Peyer's patch (tissue), 4 donors: ENCODE results near the gene HSP90B1. TPM values are rescaled to one million over a fixed set of nuclear protein-coding genes. Genes with fewer than 3 reads are reported as not detected.
A peak's percentile ranks its signal among the peaks of the same experiment; 100 is the strongest.

Source experiments
- DNase-seq, 3 donors: peaks; one replicate each; pipeline ENCODE4 v3.0.0-alpha.2; 2017 to 2019
- H3K27ac ChIP-seq, 4 donors: fragments of 200-600 bp; sonication (generic); one replicate each; pipeline ENCODE4 v1.5.1; 2016 to 2019
- H3K27me3 ChIP-seq, 2 donors: fragments of 200-600 bp; sonication (generic); one replicate each; pipeline ENCODE4 v1.5.1; 2019
- H3K36me3 ChIP-seq, 3 donors: fragments of 200-600 bp; sonication (generic); one replicate each; pipeline ENCODE4 v1.5.1; 2016 to 2019
- H3K4me1 ChIP-seq, 4 donors: fragments of 200-600 bp; sonication (generic); one replicate each; pipeline ENCODE4 v1.5.1; 2016 to 2019
- H3K4me3 ChIP-seq, 4 donors: fragments of 200-600 bp; sonication (generic); 1 replicate in 3 of 4; 2 replicates in 1 of 4; pipeline ENCODE4 v1.5.1; 2016 to 2019; ENCODE audit warnings: mild to moderate bottlenecking in 1 of 4
- H3K9me3 ChIP-seq, 4 donors: fragments of 200-600 bp; sonication (generic); one replicate each; pipeline ENCODE4 v1.5.1; 2016 to 2019; ENCODE audit warnings: mild to moderate bottlenecking in 1 of 4
- POLR2A ChIP-seq, 2 donors: fragments of 450-650 bp; IDR thresholded peaks; one replicate each; pipeline ENCODE4 v1.5.1; 2017; ENCODE audit warnings: antibody characterized with exemption in 2 of 2, mild to moderate bottlenecking in 2 of 2, moderate library complexity in 2 of 2
- total RNA-seq, 4 donors: library from RNA; depleted of rRNA; stranded (reverse); fragments of >200 nt; gene quantifications; one replicate each; pipeline ENCODE4 v1.1.0, GENCODE V29; 2016
- TF ChIP-seq, protein P1 (sequence below), 6 experiments: fragments of 450-650 bp in 4 of 6; fragments of 200-600 bp in 2 of 6; sonication (generic) in 1 of 6; IDR thresholded peaks; one replicate each; pipeline ENCODE4 v1.5.1; 2017 to 2019; ENCODE audit warnings: antibody characterized with exemption in 6 of 6, mild to moderate bottlenecking in 3 of 6, moderate library complexity in 1 of 6

The HSP90B1 gene
- total RNA-seq, 4 donors from 2014 or later: 197 to 655 (median 335) TPM

DNA sequence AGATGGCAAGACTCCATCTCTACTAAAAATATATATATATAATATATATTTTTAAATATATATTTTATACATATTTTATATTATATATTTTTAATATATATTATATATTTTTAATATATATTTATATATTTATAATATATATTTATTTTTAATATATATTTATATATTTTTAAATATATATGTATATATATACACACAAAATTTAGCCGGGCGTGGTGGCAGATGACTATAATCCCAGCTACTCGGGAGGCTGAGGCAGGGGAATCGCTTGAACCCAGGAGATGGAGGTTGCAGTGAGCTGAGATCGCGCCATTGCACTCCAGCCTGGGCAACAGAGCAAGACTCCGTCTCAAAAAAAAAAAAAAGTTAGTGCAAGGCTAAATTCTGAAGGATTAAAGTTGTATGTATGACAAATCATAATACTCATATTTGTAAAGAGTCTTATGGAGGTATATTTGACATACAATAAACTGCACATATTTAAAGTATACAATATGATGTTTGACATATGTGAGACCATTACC is 27.7 kb downstream of the HSP90B1 start:
- no peak for TF ChIP-seq POLR2A (IDR thresholded peaks at IDR 0.05)
- TF ChIP-seq, protein P1, sequence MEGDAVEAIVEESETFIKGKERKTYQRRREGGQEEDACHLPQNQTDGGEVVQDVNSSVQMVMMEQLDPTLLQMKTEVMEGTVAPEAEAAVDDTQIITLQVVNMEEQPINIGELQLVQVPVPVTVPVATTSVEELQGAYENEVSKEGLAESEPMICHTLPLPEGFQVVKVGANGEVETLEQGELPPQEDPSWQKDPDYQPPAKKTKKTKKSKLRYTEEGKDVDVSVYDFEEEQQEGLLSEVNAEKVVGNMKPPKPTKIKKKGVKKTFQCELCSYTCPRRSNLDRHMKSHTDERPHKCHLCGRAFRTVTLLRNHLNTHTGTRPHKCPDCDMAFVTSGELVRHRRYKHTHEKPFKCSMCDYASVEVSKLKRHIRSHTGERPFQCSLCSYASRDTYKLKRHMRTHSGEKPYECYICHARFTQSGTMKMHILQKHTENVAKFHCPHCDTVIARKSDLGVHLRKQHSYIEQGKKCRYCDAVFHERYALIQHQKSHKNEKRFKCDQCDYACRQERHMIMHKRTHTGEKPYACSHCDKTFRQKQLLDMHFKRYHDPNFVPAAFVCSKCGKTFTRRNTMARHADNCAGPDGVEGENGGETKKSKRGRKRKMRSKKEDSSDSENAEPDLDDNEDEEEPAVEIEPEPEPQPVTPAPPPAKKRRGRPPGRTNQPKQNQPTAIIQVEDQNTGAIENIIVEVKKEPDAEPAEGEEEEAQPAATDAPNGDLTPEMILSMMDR (IDR thresholded peaks at IDR 0.05): no peak
- no peak for DNase-seq
- Histone ChIP-seq H3K27me3 (no peaks in the 10 kb centered on the region), H3K4me3 (peak overlapping the region in 3 of 4 donors; percentile 59 to 89 (median 73)), H3K9me3 (no peaks in the 10 kb centered on the region), H3K27ac (peak overlapping the region; percentile 84 to 91 (median 86)), H3K36me3 (peaks cover 0 to 8% (median 0%) of the 10 kb centered on the region in 3 donors), H3K4me1 (peaks cover 0 to 13% (median 3%) of the 10 kb centered on the region in 4 donors)

- Histone ChIP-seq H3K27me3 (no peaks in the 10 kb centered on the region), H3K36me3 (peaks cover 0 to 1% (median 0%) of the 10 kb centered on the region in 3 donors), H3K4me1 (peaks cover 0 to 13% (median 3%) of the 10 kb centered on the region in 4 donors), H3K4me3 (no peak overlapping the region), H3K27ac (no peak overlapping the region), H3K9me3 (no peaks in the 10 kb centered on the region)
- TF ChIP-seq, protein P1 (IDR thresholded peaks at IDR 0.05): no peak
- no peak for TF ChIP-seq POLR2A (IDR thresholded peaks at IDR 0.05)
- no peak for DNase-seq
These were observed 28.4 kb downstream of the HSP90B1 start for GRCh38 chr12:103958621-103959020.

DNA sequence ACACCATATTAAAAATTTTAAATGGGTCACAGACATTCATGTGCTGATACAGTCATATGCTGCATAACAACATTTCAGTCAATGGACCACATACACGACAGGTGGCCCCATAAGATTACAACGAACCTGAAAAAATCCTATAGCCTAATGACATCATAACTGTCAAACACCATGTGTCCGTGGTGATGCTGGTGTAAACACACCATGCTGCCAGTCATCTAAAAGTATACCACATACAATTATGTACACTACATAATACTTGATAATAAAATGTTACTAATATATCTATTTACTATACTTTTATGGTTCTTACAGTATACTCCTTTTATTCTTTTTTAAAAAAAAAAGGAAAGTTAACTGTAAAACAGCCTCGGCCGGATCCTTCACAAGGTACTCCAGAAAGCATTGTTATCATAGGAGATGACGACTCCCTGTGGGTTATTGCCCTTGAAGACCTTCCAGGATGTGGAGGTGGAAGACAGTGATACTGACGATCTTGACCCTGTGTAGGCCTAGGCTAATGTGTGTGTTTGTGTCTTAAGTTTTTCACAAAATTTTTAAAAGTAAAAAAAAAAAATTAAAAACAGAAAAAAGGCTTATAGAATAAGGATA is 30.5 kb downstream of the HSP90B1 start:
- TF ChIP-seq, protein P1 (IDR thresholded peaks at IDR 0.05): no peak
- peaks cover 0 to 17% (median 7%) of the 10 kb centered on the region in 4 donors for H3K4me1 ChIP-seq
- H3K9me3 ChIP-seq: no peaks in the 10 kb centered on the region
- no peak overlapping the region for H3K27ac ChIP-seq
- no peaks in the 10 kb centered on the region for H3K27me3 ChIP-seq
- no peaks in the 10 kb centered on the region for H3K36me3 ChIP-seq
- no peak for DNase-seq
- no peak overlapping the region for H3K4me3 ChIP-seq

GRCh38 chr12:103962493-103962892 is 32.3 kb downstream of the HSP90B1 start:
- no peak overlapping the region for H3K27ac ChIP-seq
- H3K4me3 ChIP-seq: no peak overlapping the region
- no peaks in the 10 kb centered on the region for H3K27me3 ChIP-seq
- DNase-seq: no peak
- no peaks in the 10 kb centered on the region for H3K36me3 ChIP-seq
- peaks cover 0 to 20% (median 6%) of the 10 kb centered on the region in 4 donors for H3K4me1 ChIP-seq
- TF ChIP-seq, protein P1 (IDR thresholded peaks at IDR 0.05): no peak
- TF ChIP-seq POLR2A (IDR thresholded peaks at IDR 0.05): no peak
- H3K9me3 ChIP-seq: no peaks in the 10 kb centered on the region

DNA sequence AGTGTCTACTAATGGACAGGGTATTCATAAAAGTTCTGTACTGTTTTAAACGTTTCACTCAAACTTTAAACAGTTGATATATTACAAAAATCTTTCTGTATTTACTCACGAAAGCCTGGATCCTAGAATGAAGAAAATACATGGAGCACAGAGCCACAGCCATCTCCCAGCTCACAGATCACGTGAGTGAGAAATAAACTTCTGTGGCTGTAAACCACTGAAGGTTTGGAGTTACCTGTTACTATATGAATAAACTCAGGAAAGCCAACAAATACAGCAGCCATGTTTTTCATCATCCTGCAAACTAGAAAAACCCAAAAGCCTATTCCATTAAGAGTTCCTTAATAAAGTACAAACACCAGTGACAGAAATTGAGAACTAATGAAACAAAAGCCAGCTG is 34.6 kb downstream of the HSP90B1 start:
- peaks cover 0 to 28% (median 10%) of the 10 kb centered on the region in 4 donors for H3K4me1 ChIP-seq
- H3K4me3 ChIP-seq: peak overlapping the region; percentile 73 to 99 (median 77)
- H3K27ac ChIP-seq: peak overlapping the region in 3 of 4 donors; percentile 92 to 93 (median 93)
- TF ChIP-seq, protein P1 (IDR thresholded peaks at IDR 0.05): no peak
- TF ChIP-seq POLR2A (IDR thresholded peaks at IDR 0.05): no peak
- DNase-seq: no peak
- no peaks in the 10 kb centered on the region for H3K27me3 ChIP-seq
- no peaks in the 10 kb centered on the region for H3K9me3 ChIP-seq
- H3K36me3 ChIP-seq: no peaks in the 10 kb centered on the region
